Hepatocyte (in vitro differentiated cells): ENCODE measurements around the gene COL15A1. TPM values are rescaled to one million over a fixed set of nuclear protein-coding genes. Genes with fewer than 3 reads are reported as not detected.

Experiments
- DNase-seq: peaks from one replicate; pipeline ENCODE4 v3.0.0-alpha.2; 2016; ENCODE audit warnings: low spot score
- H2AFZ ChIP-seq: fragments of 200-600 bp; sonication (generic); 2 replicates; pipeline ENCODE4 v1.6.0; 2016; ENCODE audit warnings: antibody characterized with exemption, mild to moderate bottlenecking
- H3K27ac ChIP-seq: fragments of 200-600 bp; sonication (generic); 2 replicates; pipeline ENCODE4 v1.5.1; 2016; ENCODE audit warnings: mild to moderate bottlenecking
- H3K27me3 ChIP-seq: fragments of 200-600 bp; sonication (generic); 2 replicates; pipeline ENCODE4 v1.6.1; 2016
- H3K36me3 ChIP-seq: fragments of 200-600 bp; sonication (generic); replicated peaks from 2 replicates; pipeline ENCODE4 v1.5.1; 2016; ENCODE audit warnings: low read depth; ENCODE audit not compliant: insufficient read depth
- H3K4me1 ChIP-seq: fragments of 200-600 bp; sonication (generic); 2 replicates; pipeline ENCODE4 v1.5.1; 2016; ENCODE audit warnings: mild to moderate bottlenecking, moderate library complexity; ENCODE audit not compliant: insufficient read depth
- H3K4me2 ChIP-seq: fragments of 200-600 bp; sonication (generic); 2 replicates; pipeline ENCODE4 v1.6.0; 2016
- H3K4me3 ChIP-seq: fragments of 200-600 bp; sonication (generic); 2 replicates; pipeline ENCODE4 v1.5.1; 2016; ENCODE audit warnings: mild to moderate bottlenecking
- H3K79me2 ChIP-seq: fragments of 200-600 bp; sonication (generic); 2 replicates; pipeline ENCODE4 v1.6.0; 2017; ENCODE audit warnings: mild to moderate bottlenecking
- H3K9me2 ChIP-seq: fragments of 200-600 bp; sonication (generic); replicated peaks from 2 replicates; pipeline ENCODE4 v1.6.0; 2017; ENCODE audit warnings: mild to moderate bottlenecking; ENCODE audit not compliant: insufficient read depth
- H3K9me3 ChIP-seq: fragments of 200-600 bp; sonication (generic); 2 replicates; pipeline ENCODE4 v1.5.1; 2016; ENCODE audit warnings: low read depth, mild to moderate bottlenecking
- H4K20me1 ChIP-seq: fragments of 200-600 bp; sonication (generic); 2 replicates; pipeline ENCODE4 v1.6.0; 2016; ENCODE audit warnings: mild to moderate bottlenecking; ENCODE audit not compliant: insufficient read depth, poor library complexity, severe bottlenecking
- CTCF ChIP-seq: fragments of 200-600 bp; sonication (generic); IDR thresholded peaks from 2 replicates; pipeline ENCODE4 v1.5.1; 2016; ENCODE audit warnings: antibody characterized with exemption, mild to moderate bottlenecking; ENCODE audit not compliant: poor library complexity
- EZH2 ChIP-seq: fragments of 200-600 bp; sonication (generic); IDR thresholded peaks from 2 replicates; pipeline ENCODE4 v1.6.1; 2016; ENCODE audit warnings: antibody characterized with exemption, mild to moderate bottlenecking, borderline replicate concordance
- EZH2phosphoT487 ChIP-seq: fragments of 200-600 bp; sonication (generic); IDR thresholded peaks from one replicate; pipeline ENCODE4 v1.6.1; 2018; ENCODE audit warnings: antibody characterized with exemption, mild to moderate bottlenecking, low read depth, moderate library complexity; ENCODE audit not compliant: unreplicated experiment, severe bottlenecking
- WGBS: methylation state at CpG from one replicate; pipeline ENCODE4 v1.1.6; 2016; ENCODE audit warnings: low lambda C conversion rate; ENCODE audit errors: missing lambda C conversion rate; 5-methylcytosine and 5-hydroxymethylcytosine counted together
- polyA plus RNA-seq: library from polyadenylated mRNA; unstranded; fragments of >200 nt; fragmentation: Nextera tagmentation; extraction: Ambion mirVana; gene quantifications from 2 replicates; pipeline ENCODE4 v1.2.1, GENCODE V29; 2016
- total RNA-seq: library from RNA; depleted of rRNA; stranded (reverse); fragments of >200 nt; gene quantifications from 2 replicates; pipeline ENCODE4 v1.2.3, GENCODE V29; 2014

COL15A1 gene
- total and polyA plus RNA-seq, 2 experiments from 2014 or later, result 97.6 to 106 TPM

- no peak for TF ChIP-seq EZH2phosphoT487
- no peak for TF ChIP-seq EZH2
- no peak for TF ChIP-seq CTCF
- H3K4me2 ChIP-seq, result no peak overlapping the region
- H3K9me2 ChIP-seq, result no peaks in the 10 kb centered on the region
- H4K20me1 ChIP-seq, result no peaks in the 10 kb centered on the region
- H3K79me2 ChIP-seq, result no peaks in the 10 kb centered on the region
- H3K27me3 ChIP-seq, result no peaks in the 10 kb centered on the region
- DNase-seq, result no peak
- 75% methylated on average over 3 of the region's 3 CpGs for WGBS
- no peak overlapping the region for H2AFZ ChIP-seq
- no peak overlapping the region for H3K4me3 ChIP-seq
- no peaks in the 10 kb centered on the region for H3K36me3 ChIP-seq
- H3K4me1 ChIP-seq, result peaks cover 11% of the 10 kb centered on the region
- no peaks in the 10 kb centered on the region for H3K9me3 ChIP-seq
- no peak overlapping the region for H3K27ac ChIP-seq
Observed at GRCh38 chr9:99074902-99075245, 131.2 kb downstream of the COL15A1 start.

- H3K36me3 ChIP-seq, result no peaks in the 10 kb centered on the region
- H3K27me3 ChIP-seq, result no peaks in the 10 kb centered on the region
- WGBS, result 32% methylated on average over 6 of the region's 6 CpGs
- H4K20me1 ChIP-seq, result no peaks in the 10 kb centered on the region
- no peak overlapping the region for H3K27ac ChIP-seq
- H3K4me3 ChIP-seq, result no peak overlapping the region
- H2AFZ ChIP-seq, result no peak overlapping the region
- H3K9me2 ChIP-seq, result no peaks in the 10 kb centered on the region
- no peak overlapping the region for H3K4me2 ChIP-seq
- no peaks in the 10 kb centered on the region for H3K9me3 ChIP-seq
- no peaks in the 10 kb centered on the region for H3K79me2 ChIP-seq
- no peak for DNase-seq
- H3K4me1 ChIP-seq, result peaks cover 10% of the 10 kb centered on the region
- TF ChIP-seq CTCF (no peak), EZH2 (no peak), EZH2phosphoT487 (no peak)
Observed at GRCh38 chr9:99075246-99075912, 131.7 kb downstream of the COL15A1 start.

GRCh38 chr9:99076030-99076429, 132.3 kb downstream of the COL15A1 start:
- no peaks in the 10 kb centered on the region for H3K79me2 ChIP-seq
- H3K36me3 ChIP-seq, result no peaks in the 10 kb centered on the region
- no peak overlapping the region for H2AFZ ChIP-seq
- 88% methylated on average over 4 of the region's 4 CpGs for whole genome bisulfite sequencing
- H3K9me2 ChIP-seq, result no peaks in the 10 kb centered on the region
- no peak overlapping the region for H3K27ac ChIP-seq
- peaks cover 7% of the 10 kb centered on the region for H3K4me1 ChIP-seq
- H3K27me3 ChIP-seq, result no peaks in the 10 kb centered on the region
- H3K4me2 ChIP-seq, result no peak overlapping the region
- no peaks in the 10 kb centered on the region for H3K9me3 ChIP-seq
- H4K20me1 ChIP-seq, result no peaks in the 10 kb centered on the region
- TF ChIP-seq CTCF (no peak), EZH2 (no peak), EZH2phosphoT487 (no peak)
- DNase-seq, result no peak
- H3K4me3 ChIP-seq, result no peak overlapping the region
